ENCODE data around the gene VCL. TPM values are rescaled to one million over a fixed set of nuclear protein-coding genes. Genes with fewer than 3 reads are reported as not detected.

Gene VCL
- 34.7 TPM for polyA plus RNA-seq (2013)

GRCh38 chr10:73997787-73998622 is at the start of gene VCL:
VCL (plus strand) TSS chr10:73998116; CDS start chr10:73998208, 92 bp downstream.
- peak within 1 kb of the TSS; percentile 33 to 82 for H3K27ac ChIP-seq (ENCODE audit: insufficient read depth in 1 of 2, low read depth in 1 of 2, low read length in 2 of 2, poor library complexity in 1 of 2, severe bottlenecking in 2 of 2)
- ChIA-PET CTCF (interaction anchor here (1.0 to 3.0 kb wide), 2 partner anchors 23 to 54 kb away, joined by 3 to 12 read pairs; no protein-coding TSS in a partner anchor), POLR2A (interaction anchor here (0.5 to 0.7 kb wide), 3 partner anchors 36 to 61 kb away, joined by 3 read pairs; no protein-coding TSS in a partner anchor)
- H3K36me3 ChIP-seq (ENCODE audit: control insufficient read depth in 4 of 4, insufficient read depth in 4 of 4, low read length in 3 of 4), result no peaks in the 10 kb centered on the region
- H3K4me1 ChIP-seq (ENCODE audit: control extremely low read depth in 1 of 4, control insufficient read depth in 4 of 4, insufficient read depth in 4 of 4, low read length in 3 of 4), result peaks cover 7 to 48% (median 32%) of the 10 kb centered on the region in 4 experiments
- peak; percentile 92 to 96 (median 96) for DNase-seq
- under 1% methylated on average over 75 of the region's 92 CpGs for WGBS (ENCODE audit: insufficient coverage)
- no peaks in the 10 kb centered on the region for H3K27me3 ChIP-seq (replicated peaks in 2 of 5; ENCODE audit: control insufficient read depth in 4 of 5, insufficient read depth in 5 of 5, low read length in 4 of 5)
- no peaks in the 10 kb centered on the region for H3K9me3 ChIP-seq (ENCODE audit: control extremely low read depth in 1 of 5, control insufficient read depth in 4 of 5, insufficient read depth in 2 of 5, low read depth in 1 of 5, low read length in 4 of 5)
- H3K4me3 ChIP-seq (ENCODE audit: control insufficient read depth in 1 of 7, extremely low read depth in 1 of 7, insufficient read depth in 4 of 7, low read depth in 2 of 7, low read length in 6 of 7), result peak within 1 kb of the TSS; percentile 74 to 97 (median 92)

GRCh38 chr10:73948947-73949633 is 48.8 kb upstream of the VCL start:
- H3K36me3 ChIP-seq (ENCODE audit: control insufficient read depth in 4 of 4, insufficient read depth in 4 of 4, low read length in 3 of 4), result no peaks in the 10 kb centered on the region
- POLR2A ChIA-PET, result no interaction called here
- H3K4me3 ChIP-seq (ENCODE audit: control insufficient read depth in 1 of 7, extremely low read depth in 1 of 7, insufficient read depth in 4 of 7, low read depth in 2 of 7, low read length in 6 of 7), result no peak overlapping the region
- no peak for DNase-seq
- 100% methylated on average over 2 of the region's 10 CpGs for WGBS (ENCODE audit: insufficient coverage)
- peaks cover 0 to 6% (median 4%) of the 10 kb centered on the region in 4 experiments for H3K4me1 ChIP-seq (ENCODE audit: control extremely low read depth in 1 of 4, control insufficient read depth in 4 of 4, insufficient read depth in 4 of 4, low read length in 3 of 4)
- no peak overlapping the region for H3K27ac ChIP-seq (ENCODE audit: insufficient read depth in 1 of 2, low read depth in 1 of 2, low read length in 2 of 2, poor library complexity in 1 of 2, severe bottlenecking in 2 of 2)
- CTCF ChIA-PET, result interaction anchor here (1.3 kb wide), 1 partner anchor 8 kb away, joined by 3 read pairs; no protein-coding TSS in a partner anchor
- no peaks in the 10 kb centered on the region for H3K27me3 ChIP-seq (replicated peaks in 2 of 5; ENCODE audit: control insufficient read depth in 4 of 5, insufficient read depth in 5 of 5, low read length in 4 of 5)
- peaks cover 0 to 2% (median 0%) of the 10 kb centered on the region in 5 experiments for H3K9me3 ChIP-seq (ENCODE audit: control extremely low read depth in 1 of 5, control insufficient read depth in 4 of 5, insufficient read depth in 2 of 5, low read depth in 1 of 5, low read length in 4 of 5)

- H3K4me1 ChIP-seq (ENCODE audit: control extremely low read depth in 1 of 4, control insufficient read depth in 4 of 4, insufficient read depth in 4 of 4, low read length in 3 of 4), result peaks cover 1 to 7% (median 4%) of the 10 kb centered on the region in 4 experiments
- H3K9me3 ChIP-seq (ENCODE audit: control extremely low read depth in 1 of 5, control insufficient read depth in 4 of 5, insufficient read depth in 2 of 5, low read depth in 1 of 5, low read length in 4 of 5), result no peaks in the 10 kb centered on the region
- no peak overlapping the region for H3K4me3 ChIP-seq (ENCODE audit: control insufficient read depth in 1 of 7, extremely low read depth in 1 of 7, insufficient read depth in 4 of 7, low read depth in 2 of 7, low read length in 6 of 7)
- POLR2A ChIA-PET, result no interaction called here
- 98% methylated on average over 9 of the region's 13 CpGs for WGBS (ENCODE audit: insufficient coverage)
- H3K27me3 ChIP-seq (replicated peaks in 2 of 5; ENCODE audit: control insufficient read depth in 4 of 5, insufficient read depth in 5 of 5, low read length in 4 of 5), result no peaks in the 10 kb centered on the region
- H3K36me3 ChIP-seq (ENCODE audit: control insufficient read depth in 4 of 4, insufficient read depth in 4 of 4, low read length in 3 of 4), result no peaks in the 10 kb centered on the region
- no peak for DNase-seq
- CTCF ChIA-PET, result interaction anchor here (1.3 kb wide), 1 partner anchor 10 kb away, joined by 3 read pairs; no protein-coding TSS in a partner anchor
- no peak overlapping the region for H3K27ac ChIP-seq (ENCODE audit: insufficient read depth in 1 of 2, low read depth in 1 of 2, low read length in 2 of 2, poor library complexity in 1 of 2, severe bottlenecking in 2 of 2)
These were observed 47.6 kb upstream of the VCL start for GRCh38 chr10:73950155-73950948.

GRCh38 chr10:73953665-73954064 is 44.3 kb upstream of the VCL start:
- no peak overlapping the region for H3K27ac ChIP-seq (ENCODE audit: insufficient read depth in 1 of 2, low read depth in 1 of 2, low read length in 2 of 2, poor library complexity in 1 of 2, severe bottlenecking in 2 of 2)
- H3K4me3 ChIP-seq (ENCODE audit: control insufficient read depth in 1 of 7, extremely low read depth in 1 of 7, insufficient read depth in 4 of 7, low read depth in 2 of 7, low read length in 6 of 7), result no peak overlapping the region
- ChIA-PET CTCF (interaction anchor here (0.9 to 4.0 kb wide), 5 partner anchors 10 to 80 kb away, joined by 3 to 16 read pairs (median 7); no protein-coding TSS in a partner anchor), POLR2A (no interaction called here)
- H3K4me1 ChIP-seq (ENCODE audit: control extremely low read depth in 1 of 4, control insufficient read depth in 4 of 4, insufficient read depth in 4 of 4, low read length in 3 of 4), result peaks cover 28 to 34% (median 29%) of the 10 kb centered on the region in 4 experiments
- peak in 2 of 3 donors; percentile 37 to 40 for DNase-seq
- no peaks in the 10 kb centered on the region for H3K27me3 ChIP-seq (replicated peaks in 2 of 5; ENCODE audit: control insufficient read depth in 4 of 5, insufficient read depth in 5 of 5, low read length in 4 of 5)
- no peaks in the 10 kb centered on the region for H3K9me3 ChIP-seq (ENCODE audit: control extremely low read depth in 1 of 5, control insufficient read depth in 4 of 5, insufficient read depth in 2 of 5, low read depth in 1 of 5, low read length in 4 of 5)
- WGBS (ENCODE audit: insufficient coverage), result 100% methylated on average over 1 of the region's 1 CpG
- H3K36me3 ChIP-seq (ENCODE audit: control insufficient read depth in 4 of 4, insufficient read depth in 4 of 4, low read length in 3 of 4), result no peaks in the 10 kb centered on the region

GRCh38 chr10:73954737-73955136 is 43.2 kb upstream of the VCL start:
- WGBS (ENCODE audit: insufficient coverage), result no CpG with 5 or more reads among the region's 2 CpGs
- no peak for DNase-seq
- peaks cover 36 to 44% (median 39%) of the 10 kb centered on the region in 4 experiments for H3K4me1 ChIP-seq (ENCODE audit: control extremely low read depth in 1 of 4, control insufficient read depth in 4 of 4, insufficient read depth in 4 of 4, low read length in 3 of 4)
- ChIA-PET CTCF (interaction anchor here (2.0 to 4.0 kb wide), 2 partner anchors 11 to 79 kb away, joined by 5 to 13 read pairs; no protein-coding TSS in a partner anchor), POLR2A (no interaction called here)
- H3K36me3 ChIP-seq (ENCODE audit: control insufficient read depth in 4 of 4, insufficient read depth in 4 of 4, low read length in 3 of 4), result no peaks in the 10 kb centered on the region
- H3K9me3 ChIP-seq (ENCODE audit: control extremely low read depth in 1 of 5, control insufficient read depth in 4 of 5, insufficient read depth in 2 of 5, low read depth in 1 of 5, low read length in 4 of 5), result no peaks in the 10 kb centered on the region
- no peak overlapping the region for H3K4me3 ChIP-seq (ENCODE audit: control insufficient read depth in 1 of 7, extremely low read depth in 1 of 7, insufficient read depth in 4 of 7, low read depth in 2 of 7, low read length in 6 of 7)
- no peaks in the 10 kb centered on the region for H3K27me3 ChIP-seq (replicated peaks in 2 of 5; ENCODE audit: control insufficient read depth in 4 of 5, insufficient read depth in 5 of 5, low read length in 4 of 5)
- no peak overlapping the region for H3K27ac ChIP-seq (ENCODE audit: insufficient read depth in 1 of 2, low read depth in 1 of 2, low read length in 2 of 2, poor library complexity in 1 of 2, severe bottlenecking in 2 of 2)

GRCh38 chr10:73955719-73956118 is 42.2 kb upstream of the VCL start:
- peak overlapping the region in 1 of 2 experiments; percentile 86 for H3K27ac ChIP-seq (ENCODE audit: insufficient read depth in 1 of 2, low read depth in 1 of 2, low read length in 2 of 2, poor library complexity in 1 of 2, severe bottlenecking in 2 of 2)
- 67% methylated on average over 1 of the region's 2 CpGs for WGBS (ENCODE audit: insufficient coverage)
- POLR2A ChIA-PET, result no interaction called here

More at GRCh38 chr10:73955719-73956118, 42.2 kb upstream of the VCL start:
- no peak overlapping the region for H3K4me3 ChIP-seq (ENCODE audit: control insufficient read depth in 1 of 7, extremely low read depth in 1 of 7, insufficient read depth in 4 of 7, low read depth in 2 of 7, low read length in 6 of 7)
- DNase-seq, result no peak
- H3K9me3 ChIP-seq (ENCODE audit: control extremely low read depth in 1 of 5, control insufficient read depth in 4 of 5, insufficient read depth in 2 of 5, low read depth in 1 of 5, low read length in 4 of 5), result no peaks in the 10 kb centered on the region
- H3K4me1 ChIP-seq (ENCODE audit: control extremely low read depth in 1 of 4, control insufficient read depth in 4 of 4, insufficient read depth in 4 of 4, low read length in 3 of 4), result peaks cover 40 to 50% (median 43%) of the 10 kb centered on the region in 4 experiments
- H3K27me3 ChIP-seq (replicated peaks in 2 of 5; ENCODE audit: control insufficient read depth in 4 of 5, insufficient read depth in 5 of 5, low read length in 4 of 5), result no peaks in the 10 kb centered on the region
- no peaks in the 10 kb centered on the region for H3K36me3 ChIP-seq (ENCODE audit: control insufficient read depth in 4 of 4, insufficient read depth in 4 of 4, low read length in 3 of 4)
- CTCF ChIA-PET, result interaction anchor here (1.1 to 4.0 kb wide), 10 partner anchors 10 to 102 kb away, joined by 3 to 13 read pairs (median 4); no protein-coding TSS in a partner anchor
